ENCODE measurements around the gene CEP192.
"Not testable (repeated sequence)": the region's sequence is repeated elsewhere in the genome, so short reads cannot be mapped to it uniquely, and the experiment has no call there.

The CEP192 gene

DNA sequence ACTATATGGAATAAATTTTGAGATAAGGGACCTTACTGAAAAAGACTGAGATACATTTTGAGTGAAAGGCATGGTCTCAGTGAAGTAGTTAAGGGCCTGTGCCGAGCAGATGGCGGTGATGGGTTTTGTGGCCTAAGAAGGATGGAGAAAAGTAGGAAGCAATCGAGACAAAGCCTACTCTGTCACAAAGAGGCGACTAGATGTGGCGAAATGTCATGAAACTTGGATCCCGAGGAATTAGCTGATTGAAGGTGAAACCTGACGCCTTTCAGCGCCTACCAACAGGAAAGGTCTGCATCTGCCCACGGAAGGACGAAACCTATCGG, 558 bp upstream of the CEP192 start:
- no peak for DNase-seq

GRCh38 chr18:12991821-12992179, 638 bp downstream of the CEP192 start:
- no peak for DNase-seq

GRCh38 chr18:12993439-12993838, 2.3 kb downstream of the CEP192 start:
- DNase-seq = no peak

GRCh38 chr18:12995424-12995823, 4.3 kb downstream of the CEP192 start:
- DNase-seq = no peak

DNA sequence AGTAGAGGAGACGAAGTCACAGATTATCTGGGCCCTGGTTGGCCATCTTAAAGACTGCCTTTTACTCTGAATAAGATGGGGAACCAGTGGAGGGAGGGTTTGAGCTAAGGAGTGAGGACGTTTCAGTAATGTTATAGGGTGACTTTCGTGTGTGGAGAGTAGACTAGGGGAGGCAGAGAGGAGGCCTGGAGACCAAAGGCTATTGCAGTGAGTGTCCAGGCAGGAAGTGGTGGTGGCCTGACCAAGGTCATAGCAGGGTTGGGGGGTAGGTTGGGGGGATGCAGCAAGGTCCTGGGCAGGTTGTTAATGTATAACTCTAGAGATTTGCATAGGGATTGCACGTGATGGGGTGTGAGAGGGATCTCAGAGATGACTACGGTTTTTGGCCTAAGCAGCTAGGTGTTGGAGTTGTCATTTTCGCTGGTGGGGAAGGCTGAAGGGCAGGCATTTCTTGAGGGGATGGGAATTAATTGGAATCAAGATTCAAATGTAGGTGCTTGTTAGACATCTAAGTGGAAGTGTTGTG, 4.9 kb downstream of the CEP192 start:
- no peak for DNase-seq

DNA sequence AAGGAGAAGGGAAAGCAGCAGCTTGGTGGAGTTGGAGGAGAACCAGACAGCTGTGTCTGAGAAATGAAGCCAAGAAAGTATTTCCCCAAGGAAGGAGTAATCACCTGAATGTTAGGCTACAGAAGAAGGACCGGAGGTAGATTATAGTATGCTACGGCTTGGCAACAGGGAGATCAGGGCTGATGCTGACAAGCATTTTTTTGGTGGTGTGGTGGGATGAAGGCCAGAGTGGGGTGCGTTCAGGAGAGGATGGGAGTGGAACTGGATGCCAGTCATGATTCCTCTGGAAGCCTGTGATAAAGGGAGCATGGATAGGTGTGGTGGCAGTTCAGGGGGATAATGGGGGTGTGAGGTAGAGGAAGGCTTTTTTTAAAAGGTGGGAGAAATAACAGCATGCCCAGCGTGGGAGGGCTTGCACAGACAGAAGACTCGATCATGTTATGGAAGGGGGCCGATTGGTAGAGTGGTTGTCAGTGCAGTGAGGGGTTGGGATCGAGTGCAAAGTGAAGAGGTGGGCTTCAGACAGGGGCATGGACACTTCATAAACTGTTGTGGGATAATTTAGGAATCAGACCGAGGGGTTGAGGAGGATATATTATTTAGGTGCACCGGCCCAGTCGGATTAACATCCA, 5.6 kb downstream of the CEP192 start:
- DNase-seq = no peak

GRCh38 chr18:12997330-12997729, 6.2 kb downstream of the CEP192 start:
- DNase-seq = not testable (repeated sequence)

- no peak for DNase-seq
Observed at GRCh38 chr18:12998332-12999060, 7.3 kb downstream of the CEP192 start.

DNA sequence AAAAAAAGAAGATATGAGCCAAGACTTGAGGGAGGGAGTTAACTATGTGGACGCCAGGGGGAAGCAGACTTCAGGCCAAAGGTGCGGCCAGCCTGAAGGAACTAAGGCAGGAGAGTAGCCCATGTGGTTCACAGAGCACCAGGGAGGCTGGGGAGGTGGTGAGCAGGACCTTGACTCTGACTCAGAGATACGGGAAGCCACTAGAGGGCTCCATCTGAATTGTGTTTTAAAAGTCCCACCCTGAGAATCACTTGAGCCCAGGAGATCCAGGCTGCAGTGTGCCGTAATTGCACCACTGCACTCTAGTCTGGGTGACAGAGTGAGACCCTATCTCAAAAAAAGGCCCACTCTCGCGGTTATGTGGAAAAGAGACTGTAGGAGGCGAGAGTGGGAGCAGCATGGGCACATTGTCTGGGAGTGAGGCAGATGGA, 12.3 kb downstream of the CEP192 start:
- DNase-seq = peak; percentile 49

DNA sequence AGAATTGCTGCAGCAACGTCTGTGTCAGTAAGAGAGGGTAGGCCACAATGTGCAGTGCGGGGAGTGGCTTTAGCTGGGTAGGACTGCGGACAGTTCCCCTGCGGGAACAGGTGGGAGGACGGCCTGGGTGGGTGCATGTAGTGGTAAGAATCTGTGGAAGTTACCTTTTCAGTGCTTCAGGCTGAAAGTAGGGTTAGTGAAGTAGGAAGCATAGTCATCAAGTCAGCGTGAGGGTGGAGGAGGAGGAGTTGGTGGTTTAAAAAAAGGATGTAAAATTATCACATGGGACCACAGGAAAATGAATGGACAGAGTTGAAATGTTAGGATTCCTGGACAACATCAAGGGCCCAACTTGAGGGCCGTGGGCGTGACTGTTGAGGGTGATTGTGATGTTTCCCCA, 13.2 kb downstream of the CEP192 start:
- DNase-seq = no peak

GRCh38 chr18:13005289-13005688, 14.1 kb downstream of the CEP192 start:
- no peak for DNase-seq

GRCh38 chr18:13006531-13007247, 15.5 kb downstream of the CEP192 start:
- DNase-seq = no peak

DNA sequence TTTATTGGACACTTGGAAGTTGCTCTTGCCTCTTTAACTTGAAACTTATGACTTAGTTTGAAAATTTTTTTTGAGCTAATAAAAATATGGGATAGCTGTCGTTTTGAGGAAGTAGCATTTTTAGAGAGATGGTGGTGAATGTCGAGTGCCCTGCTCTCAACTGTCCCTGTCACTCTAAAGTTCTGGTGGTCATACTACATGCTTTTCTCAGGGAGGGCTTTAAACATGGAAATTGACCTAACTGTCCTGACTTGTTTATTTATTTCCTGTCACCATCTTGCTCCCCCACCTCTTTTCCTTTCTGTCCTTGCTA, 16.0 kb downstream of the CEP192 start:
- DNase-seq = no peak

GRCh38 chr18:13011719-13012118, 20.6 kb downstream of the CEP192 start:
- DNase-seq = no peak

DNA sequence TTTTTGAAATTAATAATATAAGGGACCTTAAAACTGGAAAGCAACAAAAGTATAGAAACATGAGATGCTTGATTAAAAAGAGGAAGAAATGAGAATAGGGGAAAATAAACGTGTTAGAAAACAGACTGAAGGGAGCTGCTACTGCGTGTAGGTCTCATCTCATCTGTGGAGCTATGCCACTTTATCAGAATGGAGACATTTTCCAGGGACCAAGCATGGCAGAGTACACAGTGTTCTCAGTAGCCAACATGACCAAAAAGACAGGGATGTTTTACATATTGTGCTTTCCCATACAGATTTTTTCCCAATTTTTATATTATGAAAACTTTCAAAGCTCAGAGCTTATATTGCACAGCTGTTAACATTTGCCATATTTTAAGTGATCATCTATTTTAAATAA, 23.1 kb downstream of the CEP192 start:
- no peak for DNase-seq

GRCh38 chr18:13014818-13015217, 23.7 kb downstream of the CEP192 start:
- DNase-seq = no peak

- DNase-seq = no peak
Observed at GRCh38 chr18:13017247-13017875, 26.2 kb downstream of the CEP192 start.

DNA sequence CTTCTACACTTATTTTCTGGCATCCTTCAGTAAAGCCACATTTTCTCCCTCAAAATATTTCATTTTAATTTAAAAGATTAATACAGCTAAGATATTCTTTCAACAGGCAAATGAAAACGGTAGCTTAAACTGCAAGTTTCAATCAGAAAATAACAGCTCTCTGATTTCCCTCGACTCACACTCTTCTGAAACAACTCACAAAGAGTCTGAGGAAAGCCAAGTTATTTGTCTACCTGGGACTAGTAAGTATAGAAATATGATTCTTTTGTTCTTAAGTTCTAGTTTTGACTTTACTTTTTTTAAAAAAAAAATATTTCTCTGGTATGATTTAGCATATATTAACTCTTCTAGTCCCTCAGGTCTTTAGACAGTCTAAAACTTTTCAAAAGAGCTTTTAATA, 27.2 kb downstream of the CEP192 start:
- no peak for DNase-seq

DNA sequence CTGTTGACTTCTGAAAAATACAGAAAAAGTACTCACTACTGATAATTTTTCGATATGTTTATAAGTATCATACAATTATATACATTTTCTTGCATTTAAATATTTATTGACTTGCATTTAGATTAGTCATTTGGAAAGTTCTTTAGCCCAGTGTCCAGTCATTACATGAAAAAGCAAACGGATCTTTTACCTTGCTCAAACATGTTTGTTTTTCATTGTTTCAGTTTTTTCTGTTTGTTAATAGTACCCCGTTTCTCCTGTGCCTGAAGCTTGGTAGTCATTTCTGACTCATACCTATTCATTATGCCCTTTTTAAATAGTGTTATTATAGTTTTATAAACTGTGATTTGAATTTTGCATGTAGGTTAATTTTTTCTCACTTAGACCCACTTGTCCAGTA, 28.1 kb downstream of the CEP192 start:
- no peak for DNase-seq

DNA sequence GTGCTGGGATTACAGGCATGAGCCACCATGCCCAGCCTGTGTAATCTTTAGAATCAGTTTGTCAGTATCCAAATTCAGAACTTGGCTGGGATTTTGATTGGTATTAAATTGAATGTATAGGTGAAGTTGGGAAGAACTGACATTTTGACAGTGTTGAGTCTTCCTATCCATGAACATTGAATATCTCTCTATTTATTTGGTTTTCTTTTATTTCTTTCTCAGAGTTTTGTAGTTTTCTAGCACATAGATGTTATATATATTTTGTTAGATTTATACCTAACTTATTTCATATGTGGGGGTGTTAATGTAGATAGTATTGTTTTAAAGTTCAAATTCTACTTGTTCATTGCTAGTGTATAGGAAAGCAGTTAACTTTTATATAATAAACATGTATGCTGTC, 31.5 kb downstream of the CEP192 start:
- DNase-seq = no peak

- no peak for DNase-seq
Observed at GRCh38 chr18:13025233-13025632, 34.1 kb downstream of the CEP192 start.

GRCh38 chr18:13026583-13027270, 35.6 kb downstream of the CEP192 start:
- DNase-seq = no peak

- no peak for DNase-seq
Observed at GRCh38 chr18:13028869-13029268, 37.7 kb downstream of the CEP192 start.

All from DMS53 (cell line).